ENCODE data around the gene KCTD21.
"Not testable (repeated sequence)": the region's sequence is repeated elsewhere in the genome, so short reads cannot be mapped to it uniquely, and the experiment has no call there.

KCTD21 gene

GRCh38 chr11:78188286-78189173, at the start of gene KCTD21, which contains the start of gene USP35:
TSS of gene KCTD21 (minus strand) at chr11:78188626. CDS start at chr11:78174554, 14,072 bp downstream.
TSS of gene USP35 (plus strand) at chr11:78188919. CDS start at chr11:78196246, 7,327 bp downstream.
- no peaks in the 10 kb centered on the region for H3K27me3 ChIP-seq (ENCODE audit: control insufficient read depth in 1 of 2, insufficient read depth in 2 of 2, low read length in 2 of 2)
- H3K27ac ChIP-seq (ENCODE audit: low read depth, low read length): peak within 1 kb of the TSS; percentile 73
- peak within 1 kb of the TSS; percentile 85 to 86 for H3K4me3 ChIP-seq (ENCODE audit: low read depth in 1 of 2, low read length in 2 of 2)
- H3K9me3 ChIP-seq (ENCODE audit: control insufficient read depth in 1 of 2, low read length in 2 of 2): no peaks in the 10 kb centered on the region
- peak within 1 kb of the TSS; percentile 56 to 75 for H3K9ac ChIP-seq (ENCODE audit: low read depth in 1 of 2, low read length in 2 of 2)
- no peaks in the 10 kb centered on the region for H3K36me3 ChIP-seq (ENCODE audit: control insufficient read depth in 1 of 2, insufficient read depth in 2 of 2, low read length in 2 of 2)
- H3K4me1 ChIP-seq (ENCODE audit: control insufficient read depth in 1 of 2, insufficient read depth in 2 of 2, low read length in 2 of 2): peaks cover 13 to 33% of the 10 kb centered on the region in 2 donors

DNA sequence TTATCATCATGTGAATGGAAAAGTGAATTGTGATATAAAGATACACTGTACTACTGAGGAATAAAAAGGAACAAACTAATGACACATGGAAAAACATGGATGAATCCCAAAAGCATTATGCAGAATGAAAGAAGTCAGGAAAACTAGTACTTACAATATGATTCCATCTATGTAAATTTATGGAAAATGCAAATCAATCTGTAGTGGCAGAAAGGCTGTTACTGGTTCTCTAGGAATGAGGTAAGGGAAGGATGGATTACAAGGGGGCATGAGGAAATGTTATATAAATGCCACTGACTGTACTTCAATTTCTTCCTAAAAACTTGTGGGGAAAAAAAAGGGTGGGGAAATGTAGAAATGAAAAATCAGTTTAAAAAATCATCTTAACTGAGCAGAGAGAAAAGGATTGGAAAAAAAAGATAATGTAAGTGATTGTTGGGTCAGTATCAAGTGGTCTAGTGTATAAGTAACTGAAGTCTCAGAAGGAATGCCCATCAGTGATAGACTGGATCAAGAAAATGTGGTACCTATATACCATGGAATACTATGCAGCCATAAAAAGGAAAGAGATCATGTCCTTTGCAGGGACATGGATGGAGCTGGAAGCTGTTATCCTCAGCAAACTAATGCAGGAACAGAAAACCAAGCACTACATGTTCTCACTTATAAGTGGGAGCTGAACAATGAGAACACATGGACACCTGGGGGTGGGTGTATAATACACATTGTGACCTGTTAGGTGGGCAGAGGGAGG, 49.0 kb upstream of the KCTD21 start:
- Histone ChIP-seq H3K9me3 (ENCODE audit: control insufficient read depth in 1 of 2, low read length in 2 of 2) (no peaks in the 10 kb centered on the region), H3K4me1 (ENCODE audit: control insufficient read depth in 1 of 2, insufficient read depth in 2 of 2, low read length in 2 of 2) (no peaks in the 10 kb centered on the region), H3K36me3 (ENCODE audit: control insufficient read depth in 1 of 2, insufficient read depth in 2 of 2, low read length in 2 of 2) (peaks cover 3% of the 10 kb centered on the region in 2 donors), H3K27ac (ENCODE audit: low read depth, low read length) (no peak overlapping the region), H3K27me3 (ENCODE audit: control insufficient read depth in 1 of 2, insufficient read depth in 2 of 2, low read length in 2 of 2) (no peaks in the 10 kb centered on the region), H3K9ac (ENCODE audit: low read depth in 1 of 2, low read length in 2 of 2) (no peak overlapping the region), H3K4me3 (ENCODE audit: low read depth in 1 of 2, low read length in 2 of 2) (no peak overlapping the region)

GRCh38 chr11:78234006-78234405, 45.6 kb upstream of the KCTD21 start:
- no peaks in the 10 kb centered on the region for H3K36me3 ChIP-seq (ENCODE audit: control insufficient read depth in 1 of 2, insufficient read depth in 2 of 2, low read length in 2 of 2)
- peaks cover 8 to 16% of the 10 kb centered on the region in 2 donors for H3K4me1 ChIP-seq (ENCODE audit: control insufficient read depth in 1 of 2, insufficient read depth in 2 of 2, low read length in 2 of 2)
- no peak overlapping the region for H3K27ac ChIP-seq (ENCODE audit: low read depth, low read length)
- H3K9me3 ChIP-seq (ENCODE audit: control insufficient read depth in 1 of 2, low read length in 2 of 2): no peaks in the 10 kb centered on the region
- no peaks in the 10 kb centered on the region for H3K27me3 ChIP-seq (ENCODE audit: control insufficient read depth in 1 of 2, insufficient read depth in 2 of 2, low read length in 2 of 2)
- no peak overlapping the region for H3K9ac ChIP-seq (ENCODE audit: low read depth in 1 of 2, low read length in 2 of 2)
- no peak overlapping the region for H3K4me3 ChIP-seq (ENCODE audit: low read depth in 1 of 2, low read length in 2 of 2)

DNA sequence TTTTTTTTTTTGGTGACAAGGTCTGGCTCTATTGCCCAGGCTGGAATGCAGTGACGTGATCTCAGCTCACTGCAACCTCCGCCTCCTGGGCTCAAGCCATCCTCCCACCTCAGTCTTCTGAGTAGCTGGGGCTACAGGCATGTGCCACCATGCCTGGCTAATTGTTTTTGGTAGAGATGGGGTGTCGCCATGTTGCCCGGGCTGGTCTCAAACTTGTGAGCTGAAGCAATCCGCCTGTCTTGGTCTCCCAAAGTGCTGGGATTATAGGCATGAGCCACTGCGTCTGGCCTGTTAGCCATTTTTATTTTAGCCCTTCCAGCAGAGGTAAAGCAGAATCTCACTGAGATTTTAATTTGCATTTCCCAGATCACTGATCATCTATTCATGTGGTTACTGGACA, 44.6 kb upstream of the KCTD21 start:
- not testable (repeated sequence) for H3K9me3 ChIP-seq (ENCODE audit: control insufficient read depth in 1 of 2, low read length in 2 of 2); H3K9ac ChIP-seq (ENCODE audit: low read depth in 1 of 2, low read length in 2 of 2); H3K27ac ChIP-seq (ENCODE audit: low read depth, low read length); H3K4me3 ChIP-seq (ENCODE audit: low read depth in 1 of 2, low read length in 2 of 2); H3K27me3 ChIP-seq (ENCODE audit: control insufficient read depth in 1 of 2, insufficient read depth in 2 of 2, low read length in 2 of 2); H3K36me3 ChIP-seq (ENCODE audit: control insufficient read depth in 1 of 2, insufficient read depth in 2 of 2, low read length in 2 of 2)
- H3K4me1 ChIP-seq (ENCODE audit: control insufficient read depth in 1 of 2, insufficient read depth in 2 of 2, low read length in 2 of 2): peaks cover 8 to 16% of the 10 kb centered on the region in 2 donors

GRCh38 chr11:78231962-78232501, 43.6 kb upstream of the KCTD21 start:
- no peaks in the 10 kb centered on the region for H3K27me3 ChIP-seq (ENCODE audit: control insufficient read depth in 1 of 2, insufficient read depth in 2 of 2, low read length in 2 of 2)
- no peak overlapping the region for H3K27ac ChIP-seq (ENCODE audit: low read depth, low read length)
- H3K36me3 ChIP-seq (ENCODE audit: control insufficient read depth in 1 of 2, insufficient read depth in 2 of 2, low read length in 2 of 2): no peaks in the 10 kb centered on the region
- H3K4me1 ChIP-seq (ENCODE audit: control insufficient read depth in 1 of 2, insufficient read depth in 2 of 2, low read length in 2 of 2): peaks cover 8 to 18% of the 10 kb centered on the region in 2 donors
- no peaks in the 10 kb centered on the region for H3K9me3 ChIP-seq (ENCODE audit: control insufficient read depth in 1 of 2, low read length in 2 of 2)
- no peak overlapping the region for H3K4me3 ChIP-seq (ENCODE audit: low read depth in 1 of 2, low read length in 2 of 2)
- no peak overlapping the region for H3K9ac ChIP-seq (ENCODE audit: low read depth in 1 of 2, low read length in 2 of 2)

- Histone ChIP-seq H3K27ac (ENCODE audit: low read depth, low read length) (no peak overlapping the region), H3K4me1 (ENCODE audit: control insufficient read depth in 1 of 2, insufficient read depth in 2 of 2, low read length in 2 of 2) (peaks cover 8 to 21% of the 10 kb centered on the region in 2 donors), H3K27me3 (ENCODE audit: control insufficient read depth in 1 of 2, insufficient read depth in 2 of 2, low read length in 2 of 2) (no peaks in the 10 kb centered on the region), H3K9ac (ENCODE audit: low read depth in 1 of 2, low read length in 2 of 2) (no peak overlapping the region), H3K4me3 (ENCODE audit: low read depth in 1 of 2, low read length in 2 of 2) (no peak overlapping the region), H3K36me3 (ENCODE audit: control insufficient read depth in 1 of 2, insufficient read depth in 2 of 2, low read length in 2 of 2) (peaks cover under 1 to 12% of the 10 kb centered on the region in 2 donors), H3K9me3 (ENCODE audit: control insufficient read depth in 1 of 2, low read length in 2 of 2) (no peaks in the 10 kb centered on the region)
These were observed 41.9 kb upstream of the KCTD21 start for GRCh38 chr11:78230161-78230877.

DNA sequence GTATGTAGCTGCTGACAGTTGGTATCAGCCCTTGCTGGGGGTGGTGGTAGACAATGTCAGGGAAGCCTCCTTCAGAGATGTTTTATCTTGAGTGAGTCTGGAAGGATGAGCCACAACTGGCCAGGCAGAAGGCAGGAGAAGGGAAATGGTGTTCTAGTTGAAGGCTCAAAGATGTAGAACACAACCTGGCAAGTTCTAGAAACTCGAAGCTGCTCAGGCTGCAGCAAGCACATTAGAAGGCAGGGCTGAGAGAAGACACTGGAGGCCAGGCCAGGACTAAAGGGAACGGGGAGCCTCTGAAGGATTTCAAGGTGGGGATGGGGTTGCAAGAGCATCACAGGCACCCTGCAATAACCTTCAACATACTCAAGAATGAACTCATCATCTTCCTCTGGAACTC, 40.7 kb upstream of the KCTD21 start:
- no peaks in the 10 kb centered on the region for H3K9me3 ChIP-seq (ENCODE audit: control insufficient read depth in 1 of 2, low read length in 2 of 2)

DNA sequence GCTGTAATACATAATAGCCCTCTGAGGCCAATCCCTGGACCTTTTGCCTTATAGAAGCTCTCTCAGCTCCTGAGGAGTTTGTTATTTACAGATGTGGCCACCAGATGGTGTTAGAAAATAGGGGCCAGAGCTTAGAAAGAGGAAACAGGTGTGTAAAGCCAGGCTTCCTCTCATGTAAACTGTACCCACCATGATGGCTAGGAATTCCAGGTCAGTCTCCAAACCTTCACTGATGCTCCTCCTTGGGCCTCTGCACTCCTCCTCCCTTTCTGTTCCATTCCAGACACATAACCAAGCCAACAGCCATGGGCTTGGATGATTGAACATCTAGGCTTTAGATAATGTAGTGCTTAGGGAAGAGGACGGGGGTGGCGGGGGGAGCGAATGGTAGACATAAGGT, 40.0 kb upstream of the KCTD21 start:
- Histone ChIP-seq H3K36me3 (ENCODE audit: control insufficient read depth in 1 of 2, insufficient read depth in 2 of 2, low read length in 2 of 2) (peaks cover 12 to 23% of the 10 kb centered on the region in 2 donors), H3K9me3 (ENCODE audit: control insufficient read depth in 1 of 2, low read length in 2 of 2) (no peaks in the 10 kb centered on the region), H3K4me1 (ENCODE audit: control insufficient read depth in 1 of 2, insufficient read depth in 2 of 2, low read length in 2 of 2) (peaks cover 8 to 21% of the 10 kb centered on the region in 2 donors), H3K9ac (ENCODE audit: low read depth in 1 of 2, low read length in 2 of 2) (no peak overlapping the region), H3K27ac (ENCODE audit: low read depth, low read length) (no peak overlapping the region), H3K27me3 (ENCODE audit: control insufficient read depth in 1 of 2, insufficient read depth in 2 of 2, low read length in 2 of 2) (no peaks in the 10 kb centered on the region), H3K4me3 (ENCODE audit: low read depth in 1 of 2, low read length in 2 of 2) (no peak overlapping the region)

More for the DNA sequence above, 40.7 kb upstream of the KCTD21 start:
- Histone ChIP-seq H3K27ac (ENCODE audit: low read depth, low read length) (no peak overlapping the region), H3K9ac (ENCODE audit: low read depth in 1 of 2, low read length in 2 of 2) (no peak overlapping the region), H3K4me1 (ENCODE audit: control insufficient read depth in 1 of 2, insufficient read depth in 2 of 2, low read length in 2 of 2) (peaks cover 8 to 21% of the 10 kb centered on the region in 2 donors), H3K36me3 (ENCODE audit: control insufficient read depth in 1 of 2, insufficient read depth in 2 of 2, low read length in 2 of 2) (peaks cover 12 to 22% of the 10 kb centered on the region in 2 donors), H3K4me3 (ENCODE audit: low read depth in 1 of 2, low read length in 2 of 2) (no peak overlapping the region), H3K27me3 (ENCODE audit: control insufficient read depth in 1 of 2, insufficient read depth in 2 of 2, low read length in 2 of 2) (no peaks in the 10 kb centered on the region)

DNA sequence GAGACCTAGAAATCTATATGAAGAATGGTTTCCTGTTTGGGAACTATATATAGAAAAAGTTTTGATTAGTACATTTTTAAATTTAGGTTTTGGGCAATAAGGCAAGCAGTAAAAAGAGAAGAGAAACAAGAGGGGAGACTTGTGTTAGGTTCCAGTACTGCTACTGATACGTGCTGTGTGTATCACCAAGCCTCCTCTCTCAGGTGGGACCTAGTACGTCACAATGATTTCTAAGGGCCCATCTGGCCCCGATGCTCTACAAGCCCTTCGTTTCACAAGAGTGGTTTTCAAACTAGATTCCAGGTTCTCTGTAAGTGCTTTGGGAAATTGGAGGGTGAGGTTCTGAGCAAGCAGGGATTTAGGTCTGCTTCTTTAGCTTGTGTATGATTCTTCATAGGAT, 39.5 kb upstream of the KCTD21 start:
- H3K9ac ChIP-seq (ENCODE audit: low read depth in 1 of 2, low read length in 2 of 2): no peak overlapping the region

More for the DNA sequence above, 39.5 kb upstream of the KCTD21 start:
- no peak overlapping the region for H3K4me3 ChIP-seq (ENCODE audit: low read depth in 1 of 2, low read length in 2 of 2)
- H3K9me3 ChIP-seq (ENCODE audit: control insufficient read depth in 1 of 2, low read length in 2 of 2): no peaks in the 10 kb centered on the region
- H3K4me1 ChIP-seq (ENCODE audit: control insufficient read depth in 1 of 2, insufficient read depth in 2 of 2, low read length in 2 of 2): peaks cover 8 to 21% of the 10 kb centered on the region in 2 donors
- H3K27ac ChIP-seq (ENCODE audit: low read depth, low read length): no peak overlapping the region
- H3K36me3 ChIP-seq (ENCODE audit: control insufficient read depth in 1 of 2, insufficient read depth in 2 of 2, low read length in 2 of 2): peaks cover 17 to 28% of the 10 kb centered on the region in 2 donors
- H3K27me3 ChIP-seq (ENCODE audit: control insufficient read depth in 1 of 2, insufficient read depth in 2 of 2, low read length in 2 of 2): no peaks in the 10 kb centered on the region
